KOPT-K1 (cell line): ENCODE results near the gene CCDC88B.

Experiments
- H3K27ac ChIP-seq: fragments of 200-600 bp; sonication (generic); 2 replicates; pipeline ENCODE4 v1.5.1; 2016; ENCODE audit warnings: antibody characterized with exemption, mild to moderate bottlenecking, low read depth, low read length; ENCODE audit not compliant: poor library complexity, severe bottlenecking
- H3K36me3 ChIP-seq: fragments of 200-600 bp; sonication (generic); 2 replicates; pipeline ENCODE4 v1.5.1; 2017; ENCODE audit warnings: antibody characterized with exemption, mild to moderate bottlenecking, low read length, moderate library complexity; ENCODE audit not compliant: insufficient read depth
- H3K9me3 ChIP-seq: fragments of 200-600 bp; sonication (generic); 2 replicates; pipeline ENCODE4 v1.5.1; 2017; ENCODE audit warnings: antibody characterized with exemption, low read length, mild to moderate bottlenecking; ENCODE audit not compliant: insufficient read depth, poor library complexity, severe bottlenecking

CCDC88B gene

DNA sequence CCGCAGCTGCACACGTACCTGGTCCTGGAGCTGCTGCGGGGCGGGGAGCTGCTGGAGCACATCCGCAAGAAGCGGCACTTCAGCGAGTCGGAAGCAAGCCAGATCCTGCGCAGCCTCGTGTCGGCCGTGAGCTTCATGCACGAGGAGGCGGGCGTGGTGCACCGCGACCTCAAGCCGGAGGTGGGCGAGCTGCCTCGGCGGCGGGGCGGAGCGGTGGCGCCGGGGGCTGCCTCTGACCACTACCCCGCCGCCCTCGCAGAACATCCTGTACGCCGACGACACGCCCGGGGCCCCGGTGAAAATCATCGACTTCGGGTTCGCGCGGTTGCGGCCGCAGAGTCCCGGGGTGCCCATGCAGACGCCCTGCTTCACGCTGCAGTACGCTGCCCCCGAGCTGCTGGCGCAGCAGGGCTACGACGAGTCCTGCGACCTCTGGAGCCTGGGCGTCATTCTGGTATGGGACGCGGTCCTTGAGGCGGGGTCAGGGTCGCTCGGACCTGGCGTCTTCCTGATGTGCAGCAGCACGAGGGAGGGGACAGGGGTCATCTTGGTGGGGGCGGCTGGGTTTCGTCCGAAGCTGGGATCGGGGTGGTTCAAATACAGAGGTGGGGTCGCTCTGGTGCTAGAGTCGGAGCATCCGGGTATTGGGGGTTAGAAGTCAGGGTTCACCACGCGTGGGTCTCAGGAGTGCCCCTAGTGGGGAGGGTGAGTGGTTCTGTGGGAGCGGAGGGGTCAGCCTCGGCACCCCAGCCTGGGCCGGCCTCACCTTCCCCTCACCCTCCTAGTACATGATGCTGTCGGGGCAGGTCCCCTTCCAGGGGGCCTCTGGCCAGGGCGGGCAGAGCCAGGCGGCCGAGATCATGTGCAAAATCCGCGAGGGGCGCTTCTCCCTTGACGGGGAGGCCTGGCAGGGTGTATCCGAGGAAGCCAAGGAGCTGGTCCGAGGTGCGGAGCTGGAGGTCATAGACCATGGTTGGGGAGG lies 29.7 kb downstream of the CCDC88B start:
- Histone ChIP-seq H3K27ac (no peak overlapping the region), H3K36me3 (peaks cover 66% of the 10 kb centered on the region)

DNA sequence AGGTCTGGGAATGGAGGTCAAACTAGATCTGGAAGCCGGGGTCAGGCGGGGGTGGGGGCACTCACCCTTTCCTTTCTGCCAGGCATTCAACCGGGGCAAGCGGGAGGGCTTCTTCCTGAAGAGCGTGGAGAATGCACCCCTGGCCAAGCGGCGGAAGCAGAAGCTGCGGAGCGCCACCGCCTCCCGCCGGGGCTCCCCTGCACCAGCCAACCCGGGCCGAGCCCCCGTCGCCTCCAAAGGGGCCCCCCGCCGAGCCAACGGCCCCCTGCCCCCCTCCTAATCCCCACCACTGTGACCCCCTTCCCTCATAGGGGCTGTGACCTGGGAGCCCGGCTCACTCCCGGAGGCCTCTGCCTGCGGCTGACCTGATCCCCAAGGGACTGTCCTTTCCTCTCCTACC lies 31.2 kb downstream of the CCDC88B start:
- H3K36me3 ChIP-seq, result peaks cover 53% of the 10 kb centered on the region
- no peaks in the 10 kb centered on the region for H3K9me3 ChIP-seq
- H3K27ac ChIP-seq, result no peak overlapping the region

More for the DNA sequence above, 29.7 kb downstream of the CCDC88B start:
- H3K9me3 ChIP-seq, result no peaks in the 10 kb centered on the region

DNA sequence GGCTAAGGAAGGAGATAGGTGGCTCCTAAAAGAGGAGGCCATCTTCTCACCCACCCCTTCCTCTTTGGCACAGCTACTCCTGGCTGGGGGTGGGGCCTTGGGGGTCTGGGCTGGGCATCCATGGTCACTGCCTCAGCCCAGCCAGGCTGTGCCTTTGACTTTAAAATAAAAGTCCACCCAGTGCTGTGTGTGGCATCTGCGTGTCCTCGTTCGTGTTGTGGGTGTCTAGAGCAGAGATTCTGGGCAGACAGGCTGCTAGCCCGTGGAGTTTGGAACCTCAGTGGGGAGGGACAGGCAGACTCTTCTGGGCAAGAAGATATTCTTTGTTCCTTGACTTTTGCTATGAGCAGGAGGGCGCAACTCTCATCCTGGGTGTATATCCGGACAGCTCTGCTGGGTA lies 32.0 kb downstream of the CCDC88B start:
- Histone ChIP-seq H3K9me3 (no peaks in the 10 kb centered on the region), H3K27ac (no peak overlapping the region), H3K36me3 (peaks cover 45% of the 10 kb centered on the region; the same call in 1 of the 2 replicates)

DNA sequence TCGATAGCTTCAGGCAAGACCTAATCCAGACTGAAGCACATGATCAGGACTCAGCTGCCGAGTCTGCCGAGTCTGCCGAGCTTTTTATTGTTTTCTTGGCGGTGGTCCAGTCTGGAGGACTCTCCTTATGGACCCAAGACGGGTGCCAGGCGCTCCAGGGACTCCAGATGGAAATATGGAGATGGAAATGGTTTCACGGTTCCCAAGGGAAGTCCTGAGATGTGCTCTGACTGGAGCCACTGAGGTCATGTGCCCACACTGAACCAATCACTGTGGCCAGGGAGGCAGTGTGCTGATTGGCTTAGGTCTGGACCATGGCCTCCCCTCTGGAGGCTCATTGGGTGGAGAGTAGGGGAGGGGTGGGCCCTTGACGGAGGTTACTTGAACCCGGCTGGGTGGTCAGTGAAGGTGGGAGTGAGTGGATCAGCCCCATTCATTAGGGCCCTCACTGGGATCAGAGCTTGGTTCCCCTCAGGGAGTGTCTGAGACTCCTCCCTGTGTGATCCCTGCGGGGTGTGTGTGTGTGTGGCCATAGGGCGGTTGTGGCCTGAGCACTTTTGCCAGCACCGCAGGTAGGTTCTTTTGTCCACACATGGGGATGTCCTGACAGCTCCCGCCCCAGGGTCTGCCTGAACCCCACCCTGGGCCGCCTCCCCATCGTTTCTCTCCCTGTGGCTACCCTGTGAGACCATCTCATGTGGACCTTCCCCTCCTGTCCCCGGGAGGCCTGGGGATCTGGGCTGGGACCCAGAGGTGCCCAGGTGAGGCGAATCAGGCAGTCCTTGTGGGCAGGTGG lies 33.0 kb downstream of the CCDC88B start:
- Histone ChIP-seq H3K9me3 (no peaks in the 10 kb centered on the region), H3K27ac (no peak overlapping the region), H3K36me3 (peaks cover 36% of the 10 kb centered on the region; the same call in 1 of the 2 replicates)

DNA sequence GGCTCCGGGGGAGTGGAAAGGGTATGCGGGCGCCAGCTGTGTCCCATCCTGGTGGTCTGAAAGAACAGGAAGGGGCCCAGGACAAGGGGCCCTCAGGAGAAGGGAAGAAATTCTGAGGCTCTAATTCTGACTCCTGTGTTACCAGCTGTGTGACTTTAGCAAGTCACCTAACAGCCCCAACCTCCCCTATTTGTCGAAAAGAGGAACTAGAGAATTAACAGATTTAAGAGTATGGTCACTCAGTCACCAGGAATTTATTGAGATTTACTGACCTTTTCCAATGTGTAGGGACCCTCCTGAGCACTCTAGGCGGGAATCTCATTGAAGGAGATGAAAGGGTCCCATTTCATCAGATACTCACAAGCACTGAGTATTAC lies 33.6 kb downstream of the CCDC88B start:
- Histone ChIP-seq H3K27ac (no peak overlapping the region), H3K36me3 (peaks cover 30% of the 10 kb centered on the region; the same call in 1 of the 2 replicates), H3K9me3 (no peaks in the 10 kb centered on the region)

DNA sequence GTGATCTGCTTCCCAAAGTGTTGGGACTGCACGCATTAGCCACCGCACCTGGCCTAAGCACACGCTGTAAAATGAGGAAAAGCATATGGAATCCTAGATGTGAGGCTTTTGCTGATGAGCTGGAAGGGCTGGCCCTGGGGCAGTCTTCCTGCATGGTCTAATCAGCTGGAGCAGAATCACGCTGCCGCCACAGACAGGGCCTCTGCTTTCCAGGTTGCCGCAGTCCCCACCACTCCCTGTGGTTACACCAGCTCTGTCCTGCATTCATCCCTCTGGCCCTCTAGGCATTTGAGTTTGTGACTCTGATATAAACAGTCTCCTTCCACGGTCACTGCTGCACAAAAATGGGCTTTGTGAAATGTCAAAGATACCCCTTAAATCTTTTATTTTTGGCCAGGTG lies 36.1 kb downstream of the CCDC88B start:
- H3K36me3 ChIP-seq, result peaks cover 8% of the 10 kb centered on the region; the same call in 1 of the 2 replicates
- no peaks in the 10 kb centered on the region for H3K9me3 ChIP-seq
- no peak overlapping the region for H3K27ac ChIP-seq

DNA sequence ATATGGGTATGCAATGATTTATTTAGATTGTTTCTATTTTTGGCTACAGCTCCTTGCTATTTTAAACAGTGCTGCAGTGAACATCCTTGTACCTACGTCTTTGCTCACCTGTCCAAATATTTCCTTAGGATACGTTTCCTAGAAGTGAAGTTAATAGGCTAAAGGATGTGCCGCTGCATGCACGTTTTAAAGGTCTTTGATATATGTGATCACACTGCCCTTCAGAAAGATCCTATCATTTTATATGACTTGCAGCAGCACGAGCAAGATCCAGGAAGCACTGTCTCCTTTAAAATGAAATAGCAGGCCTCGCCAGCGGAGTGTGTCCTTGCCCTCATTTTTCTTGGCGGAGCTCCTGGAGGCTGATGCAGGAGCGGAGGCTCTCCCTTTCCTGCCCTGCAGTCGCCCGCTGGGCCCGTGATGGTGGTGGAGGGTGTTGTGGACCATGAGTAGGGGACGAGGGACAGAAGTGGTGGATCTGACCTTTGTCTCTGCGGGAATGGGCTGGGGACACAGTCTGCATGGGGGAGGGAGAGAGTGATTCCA lies 38.4 kb downstream of the CCDC88B start:
- no peak overlapping the region for H3K27ac ChIP-seq

DNA sequence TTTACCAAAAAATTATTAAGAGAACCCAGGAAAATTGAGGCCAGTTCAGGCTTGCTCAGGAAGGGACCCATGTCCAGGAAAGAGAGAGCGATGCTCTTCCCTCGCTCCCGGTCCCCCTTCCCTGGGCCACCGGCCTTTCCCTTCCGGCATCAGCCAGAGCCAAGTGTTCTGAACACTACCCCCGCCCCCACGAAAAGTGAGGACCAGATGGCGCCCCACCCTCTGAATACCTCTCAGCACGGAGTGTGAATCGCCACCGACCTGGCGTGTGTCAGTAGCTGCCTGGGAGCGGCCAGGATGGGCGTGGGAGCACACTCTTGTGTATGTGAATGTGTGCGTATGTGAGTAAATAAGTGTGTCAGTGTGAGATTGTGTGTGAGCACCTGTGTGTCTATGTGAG lies 39.2 kb downstream of the CCDC88B start:
- no peak overlapping the region for H3K27ac ChIP-seq
- no peaks in the 10 kb centered on the region for H3K9me3 ChIP-seq
- no peaks in the 10 kb centered on the region for H3K36me3 ChIP-seq

More for the DNA sequence above, 38.4 kb downstream of the CCDC88B start:
- no peaks in the 10 kb centered on the region for H3K9me3 ChIP-seq
- H3K36me3 ChIP-seq, result no peaks in the 10 kb centered on the region

DNA sequence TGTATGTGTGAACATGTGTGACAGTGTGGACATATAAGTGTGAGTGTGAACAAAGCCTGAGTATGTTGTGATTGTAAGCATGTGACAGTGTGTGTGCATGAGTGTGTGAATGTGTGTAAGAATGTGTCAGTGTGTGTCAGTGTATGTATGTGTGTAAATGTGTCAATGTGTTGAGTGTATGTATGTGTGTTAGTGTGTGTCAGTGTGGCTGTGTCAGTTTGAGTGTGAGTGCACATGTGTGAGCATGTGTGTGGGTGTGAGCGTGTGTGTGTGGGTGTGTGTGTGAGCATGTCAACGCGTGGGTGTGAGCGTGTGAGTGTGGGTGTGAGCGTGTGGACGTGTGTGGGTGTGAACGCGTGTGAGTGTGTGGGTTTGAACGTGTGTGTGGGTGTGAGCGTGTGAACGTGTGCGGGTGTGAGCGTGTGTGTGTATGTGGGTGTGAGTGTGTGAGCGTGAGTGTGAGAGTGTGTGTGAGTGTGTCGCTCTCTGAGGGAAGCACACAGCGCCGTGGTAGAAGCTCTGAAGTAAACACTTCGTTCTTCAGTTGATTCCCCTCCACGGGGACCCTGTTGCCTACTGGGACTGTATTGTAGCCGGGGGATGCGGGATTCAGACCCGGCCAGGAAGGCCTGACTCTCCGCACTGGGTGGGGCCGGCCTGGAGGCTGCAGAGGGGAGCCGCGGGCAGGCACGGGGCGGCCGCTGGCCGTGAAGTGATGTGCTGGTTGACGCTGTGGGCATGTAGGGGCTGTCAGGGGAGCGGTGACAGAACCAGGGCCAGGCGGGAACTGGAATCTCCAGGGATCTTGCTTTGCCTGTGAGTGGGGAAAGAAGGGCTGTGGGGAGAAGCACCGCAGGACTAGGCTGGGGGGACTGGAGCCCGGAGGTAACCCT lies 40.1 kb downstream of the CCDC88B start:
- Histone ChIP-seq H3K36me3 (no peaks in the 10 kb centered on the region), H3K9me3 (no peaks in the 10 kb centered on the region), H3K27ac (no peak overlapping the region)

DNA sequence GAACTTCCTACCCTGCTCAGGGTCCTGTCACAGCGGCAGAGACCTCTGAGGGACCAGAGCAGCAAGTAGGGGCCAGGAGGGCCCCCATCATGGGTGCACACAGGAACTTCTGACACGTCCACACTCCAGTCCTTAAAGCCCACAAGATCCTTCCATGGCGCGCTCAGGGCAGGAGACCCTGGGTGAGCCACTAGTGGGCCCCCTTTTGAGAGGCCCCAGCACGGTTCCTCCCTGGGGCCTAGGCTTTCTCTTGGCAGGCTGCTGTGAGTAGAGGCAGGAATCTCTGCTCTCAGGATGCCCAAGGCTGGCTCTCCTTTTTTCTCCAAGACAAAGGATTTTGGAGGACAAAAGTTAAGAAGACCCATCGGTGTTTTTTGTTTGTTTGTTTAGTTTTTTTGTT lies 41.3 kb downstream of the CCDC88B start:
- Histone ChIP-seq H3K36me3 (no peaks in the 10 kb centered on the region), H3K9me3 (no peaks in the 10 kb centered on the region), H3K27ac (no peak overlapping the region)

DNA sequence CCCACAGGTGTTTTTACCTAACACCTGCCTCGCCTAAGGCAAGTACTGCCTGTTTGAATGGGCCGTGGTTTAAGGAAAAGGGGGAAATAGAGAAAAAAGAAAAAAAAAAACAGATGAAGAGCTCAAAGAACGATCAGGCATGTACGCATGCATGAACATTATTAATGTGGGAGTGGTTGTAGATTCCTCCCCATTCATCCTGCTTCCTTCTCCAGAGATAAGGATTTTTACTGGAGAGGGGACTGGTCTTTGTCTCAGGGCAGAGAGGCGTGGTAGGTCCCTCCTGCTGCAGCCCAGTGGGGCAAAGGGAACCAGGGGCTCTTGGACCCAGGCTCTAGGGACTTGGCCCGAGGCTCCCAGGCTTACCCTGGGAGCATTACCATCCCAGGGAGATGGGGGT lies 42.0 kb downstream of the CCDC88B start:
- no peak overlapping the region for H3K27ac ChIP-seq

DNA sequence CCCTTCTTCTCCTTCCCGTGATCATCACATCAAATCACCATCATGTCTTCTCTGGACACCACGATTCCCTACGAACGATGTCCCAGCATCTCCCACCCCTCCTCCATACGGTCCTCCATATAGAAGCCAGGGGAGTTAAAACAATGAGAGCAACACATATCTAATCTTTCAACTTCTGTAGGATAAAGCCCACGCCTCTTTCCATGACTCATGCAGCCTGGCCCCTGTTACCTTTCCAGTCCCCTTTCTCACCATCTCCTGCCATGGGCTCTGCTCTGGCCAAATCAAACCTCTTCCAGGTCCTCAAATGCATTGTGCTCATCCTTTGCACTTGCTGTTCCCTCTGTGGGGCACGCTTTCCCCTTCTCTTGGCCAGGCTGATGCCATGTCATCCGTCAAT lies 42.6 kb downstream of the CCDC88B start:
- no peak overlapping the region for H3K27ac ChIP-seq
- no peaks in the 10 kb centered on the region for H3K36me3 ChIP-seq
- no peaks in the 10 kb centered on the region for H3K9me3 ChIP-seq

More for the DNA sequence above, 42.0 kb downstream of the CCDC88B start:
- Histone ChIP-seq H3K9me3 (no peaks in the 10 kb centered on the region), H3K36me3 (no peaks in the 10 kb centered on the region)

DNA sequence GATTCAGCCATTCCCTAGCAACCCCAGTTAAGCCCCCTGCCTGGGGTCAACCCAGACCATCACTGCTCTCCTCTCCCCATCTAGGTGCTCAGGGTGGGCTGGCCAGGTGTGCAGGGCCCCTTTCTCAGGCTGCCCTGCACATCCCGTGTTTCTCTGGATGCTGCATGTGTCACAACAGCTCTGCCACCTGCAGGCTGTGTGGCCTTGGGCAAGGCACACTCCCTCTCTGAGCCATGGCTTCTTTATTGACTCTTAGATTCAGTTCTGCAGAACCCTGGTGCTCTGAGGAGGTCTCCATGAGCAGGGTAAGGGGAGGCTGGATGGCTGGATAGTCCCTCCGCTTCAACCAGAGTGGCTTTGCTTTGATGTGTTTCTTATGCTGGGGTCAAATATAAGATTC lies 43.6 kb downstream of the CCDC88B start:
- H3K9me3 ChIP-seq, result no peaks in the 10 kb centered on the region
- H3K27ac ChIP-seq, result no peak overlapping the region
- no peaks in the 10 kb centered on the region for H3K36me3 ChIP-seq

DNA sequence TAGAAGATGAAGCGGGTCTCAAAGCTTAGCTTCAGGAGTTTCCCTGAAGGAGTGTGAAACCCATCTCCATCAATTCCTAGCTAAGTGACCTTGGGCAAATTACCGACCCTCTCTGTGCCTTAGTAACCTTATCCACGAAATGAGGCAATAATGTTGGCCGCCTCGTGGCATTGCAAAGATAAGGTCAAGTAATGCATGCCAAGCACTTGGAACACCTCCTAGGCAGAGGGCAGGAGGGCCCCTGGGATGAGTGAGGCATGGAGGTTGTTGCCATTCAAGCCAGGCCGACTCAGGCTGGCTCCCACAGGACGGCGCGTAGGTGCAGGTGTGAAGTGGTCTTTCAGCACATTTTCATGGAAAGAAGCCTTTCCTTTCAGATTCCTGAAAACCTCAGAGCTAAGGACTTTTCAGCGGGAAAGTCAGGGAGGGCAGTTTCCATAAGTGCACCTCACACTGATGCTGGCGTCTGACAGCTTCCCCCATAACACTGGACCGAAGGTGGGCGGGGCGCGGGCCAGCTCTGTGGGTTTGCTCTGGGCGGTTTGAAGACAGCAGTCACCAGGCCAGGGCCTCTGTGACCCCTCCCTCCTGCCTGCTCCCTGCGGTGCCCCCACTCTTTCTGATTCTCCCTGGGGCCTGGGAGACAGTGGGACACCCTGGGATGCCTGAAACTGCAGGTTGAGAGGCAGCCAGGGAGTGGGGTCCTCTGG lies 44.2 kb downstream of the CCDC88B start:
- Histone ChIP-seq H3K36me3 (no peaks in the 10 kb centered on the region), H3K9me3 (no peaks in the 10 kb centered on the region), H3K27ac (peak overlapping the region; percentile 61)
